Activated CD8-positive, alpha-beta memory T cell treated with anti-CD3 and anti-CD28 coated beads, Interleukin-2, amount 10 ng/mL, durations not matched to agents 7 days and 5 days (primary cell): Measurements from ENCODE around the gene ALPG. TPM values are rescaled to one million over a fixed set of nuclear protein-coding genes. Genes with fewer than 3 reads are reported as not detected.
"Not testable (repeated sequence)": the region's sequence is repeated elsewhere in the genome, so short reads cannot be mapped to it uniquely, and the experiment has no call there.

Experiments used
- ATAC-seq: fragments of 150-1000 bp; cut with Tn5 transposase; one replicate; pipeline ENCODE4 v1.10.0; 2021; ENCODE audit warnings: moderate library complexity
- CTCF ChIA-PET: fragments of 350-600 bp; sonication (Branson Sonifier 250); formaldehyde crosslinking; loops from one replicate; lab custom pipeline; 2021; ENCODE audit warnings: antibody characterized with exemption; lab: Charles Lee
- DNase-seq: peaks from one replicate; pipeline ENCODE4 v3.0.0-alpha.2; 2020
- H3K27ac Mint-ChIP-seq: one replicate; pipeline ENCODE4 v1.8.0; 2021; ENCODE audit warnings: mild to moderate bottlenecking, mixed read lengths
- H3K27me3 Mint-ChIP-seq: one replicate; pipeline ENCODE4 v1.8.0; 2021; ENCODE audit warnings: mixed read lengths
- H3K36me3 Mint-ChIP-seq: one replicate; pipeline ENCODE4 v1.8.0; 2021; ENCODE audit warnings: mild to moderate bottlenecking, mixed read lengths
- H3K4me1 Mint-ChIP-seq: one replicate; pipeline ENCODE4 v1.8.0; 2021; ENCODE audit warnings: mixed read lengths
- H3K4me3 Mint-ChIP-seq: one replicate; pipeline ENCODE4 v1.8.0; 2021; ENCODE audit warnings: mild to moderate bottlenecking, moderate library complexity, mixed read lengths
- H3K9me3 Mint-ChIP-seq: one replicate; pipeline ENCODE4 v1.8.0; 2022; ENCODE audit warnings: low read depth, mixed read lengths
- total RNA-seq, 2 experiments: library from RNA; stranded (reverse); gene quantifications; one replicate each; pipeline ENCODE4 v1.2.3, GENCODE V29; 2021

The ALPG gene
- total RNA-seq, 2 experiments from 2014 or later, result not detected

GRCh38 chr2:232369126-232369951 is 37.3 kb upstream of the ALPG start:
- no peaks in the 10 kb centered on the region for H3K27me3 Mint-ChIP-seq
- H3K36me3 Mint-ChIP-seq, result no peaks in the 10 kb centered on the region
- ATAC-seq, result no peak
- no peak overlapping the region for H3K4me3 Mint-ChIP-seq
- H3K9me3 Mint-ChIP-seq, result no peaks in the 10 kb centered on the region
- no peak for DNase-seq
- CTCF ChIA-PET, result no interaction called here
- H3K4me1 Mint-ChIP-seq, result peaks cover 7% of the 10 kb centered on the region
- no peak overlapping the region for H3K27ac Mint-ChIP-seq

- H3K4me1 Mint-ChIP-seq, H3K36me3 Mint-ChIP-seq, CTCF ChIA-PET, DNase-seq, ATAC-seq, H3K4me3 Mint-ChIP-seq, H3K9me3 Mint-ChIP-seq, H3K27me3 Mint-ChIP-seq, H3K27ac Mint-ChIP-seq: not testable (repeated sequence)
Observed at GRCh38 chr2:232370007-232370406, 36.6 kb upstream of the ALPG start.

GRCh38 chr2:232372231-232373208 is 34.1 kb upstream of the ALPG start:
- H3K27me3 Mint-ChIP-seq, result no peaks in the 10 kb centered on the region
- no peaks in the 10 kb centered on the region for H3K36me3 Mint-ChIP-seq
- H3K4me3 Mint-ChIP-seq, result no peak overlapping the region
- H3K27ac Mint-ChIP-seq, result no peak overlapping the region
- no peaks in the 10 kb centered on the region for H3K9me3 Mint-ChIP-seq
- DNase-seq (no peak), ATAC-seq (no peak)
- CTCF ChIA-PET, result interaction anchor here (1.2 to 1.4 kb wide), 2 partner anchors 10 to 149 kb away, joined by 3 read pairs; no protein-coding TSS in a partner anchor
- H3K4me1 Mint-ChIP-seq, result no peaks in the 10 kb centered on the region

- DNase-seq (no peak), ATAC-seq (no peak)
- no peaks in the 10 kb centered on the region for H3K27me3 Mint-ChIP-seq
- no peaks in the 10 kb centered on the region for H3K4me1 Mint-ChIP-seq
- no peaks in the 10 kb centered on the region for H3K36me3 Mint-ChIP-seq
- CTCF ChIA-PET, result interaction anchor here (1.2 kb wide), 1 partner anchor 47 kb away, joined by 4 read pairs; no protein-coding TSS in a partner anchor
- no peaks in the 10 kb centered on the region for H3K9me3 Mint-ChIP-seq
- no peak overlapping the region for H3K27ac Mint-ChIP-seq
- H3K4me3 Mint-ChIP-seq, result no peak overlapping the region
Observed at GRCh38 chr2:232374356-232374755, 32.3 kb upstream of the ALPG start.

DNA sequence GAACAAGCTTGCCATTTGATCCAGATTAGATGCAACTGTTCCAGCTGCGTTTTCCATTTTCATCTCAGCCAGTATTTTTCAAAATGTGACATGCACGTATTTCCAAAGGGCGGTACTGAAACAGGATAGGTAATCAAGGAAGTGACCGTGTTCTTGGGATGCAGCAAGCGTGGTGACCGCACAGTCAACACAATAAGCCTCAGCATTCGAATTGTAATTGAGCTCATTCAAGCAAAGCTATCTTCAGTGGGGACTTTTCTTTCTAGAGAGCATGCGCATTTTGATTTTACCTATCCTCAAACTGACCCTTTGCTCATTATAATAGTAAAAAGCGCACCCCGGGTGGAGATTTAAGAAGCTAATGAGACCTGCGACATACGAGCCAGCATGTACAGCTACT is 31.5 kb upstream of the ALPG start:
- ATAC-seq, result no peak
- no peaks in the 10 kb centered on the region for H3K36me3 Mint-ChIP-seq
- no peaks in the 10 kb centered on the region for H3K4me1 Mint-ChIP-seq
- no peak overlapping the region for H3K27ac Mint-ChIP-seq
- H3K4me3 Mint-ChIP-seq, result no peak overlapping the region
- CTCF ChIA-PET, result interaction anchor here (1.0 to 1.5 kb wide), 2 partner anchors 10 to 48 kb away, joined by 3 to 6 read pairs; no protein-coding TSS in a partner anchor
- no peak for DNase-seq
- H3K9me3 Mint-ChIP-seq, result no peaks in the 10 kb centered on the region
- H3K27me3 Mint-ChIP-seq, result no peaks in the 10 kb centered on the region

DNA sequence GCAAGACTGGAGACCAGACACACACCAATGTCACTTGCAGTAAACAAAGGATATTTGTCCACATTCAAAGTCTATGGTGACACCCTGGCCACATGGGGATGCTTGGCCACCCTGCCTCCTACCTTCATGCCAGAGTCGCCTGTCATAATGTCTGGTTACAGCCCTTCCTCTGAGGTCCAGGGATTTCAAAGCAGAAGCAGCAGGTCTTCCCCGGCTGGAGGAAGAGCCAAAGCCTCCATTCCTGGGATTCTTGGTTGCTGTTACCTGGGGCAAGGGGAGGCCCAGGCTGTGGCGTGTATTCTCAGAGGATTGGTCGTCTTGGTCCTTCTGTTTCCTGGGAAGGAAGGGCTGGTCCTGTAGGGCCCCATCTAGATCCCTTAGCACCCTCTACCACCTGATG is 30.4 kb upstream of the ALPG start:
- CTCF ChIA-PET, result interaction anchor here (1.5 kb wide), 1 partner anchor 11 kb away, joined by 6 read pairs; no protein-coding TSS in a partner anchor
- DNase-seq, result no peak
- no peaks in the 10 kb centered on the region for H3K4me1 Mint-ChIP-seq
- no peak overlapping the region for H3K4me3 Mint-ChIP-seq
- no peak overlapping the region for H3K27ac Mint-ChIP-seq
- no peaks in the 10 kb centered on the region for H3K9me3 Mint-ChIP-seq
- H3K36me3 Mint-ChIP-seq, result no peaks in the 10 kb centered on the region
- no peaks in the 10 kb centered on the region for H3K27me3 Mint-ChIP-seq
- ATAC-seq, result no peak

DNA sequence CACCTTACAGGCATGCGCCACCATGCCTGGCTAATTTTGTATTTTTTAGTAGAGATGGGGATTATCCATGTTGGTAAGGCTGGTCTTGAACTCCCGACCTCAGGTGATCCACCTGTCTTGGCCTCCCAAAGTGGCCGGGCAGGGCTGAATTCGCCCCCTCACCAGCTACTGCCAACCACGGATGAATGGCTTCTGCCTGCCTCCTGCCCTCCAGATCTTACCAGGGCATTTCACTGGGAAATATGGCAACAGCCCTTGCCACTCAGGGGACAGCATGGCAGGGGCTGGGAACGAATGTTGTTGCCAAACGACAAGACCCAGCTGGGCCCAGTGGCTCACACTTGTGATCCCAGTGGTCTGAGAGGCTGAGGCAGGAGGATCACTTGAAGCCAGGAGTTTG is 29.9 kb upstream of the ALPG start:
- no peak for ATAC-seq
- CTCF ChIA-PET, result no interaction called here
- H3K27ac Mint-ChIP-seq, result no peak overlapping the region

DNA sequence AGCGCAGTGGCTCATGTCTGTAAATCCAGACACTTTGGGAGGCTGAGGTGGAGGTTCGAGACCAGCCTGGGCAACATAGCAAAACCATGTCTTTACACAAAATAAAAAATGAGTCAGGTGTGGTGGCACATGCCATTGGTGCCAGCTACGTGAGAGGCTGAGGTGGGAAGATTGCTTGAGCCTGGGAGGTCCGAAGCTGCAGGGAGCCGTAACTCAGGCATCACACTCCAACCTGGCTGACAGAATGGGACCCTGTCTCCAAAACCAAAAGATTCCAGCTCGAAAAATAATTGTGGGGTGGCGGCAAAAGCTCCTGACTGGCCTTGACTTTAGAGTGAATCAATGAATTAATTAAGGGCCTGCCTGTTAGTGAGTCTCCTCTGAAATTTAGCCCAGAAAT is 29.3 kb upstream of the ALPG start:
- DNase-seq (no peak), ATAC-seq (no peak)
- H3K36me3 Mint-ChIP-seq, result no peaks in the 10 kb centered on the region
- CTCF ChIA-PET, result no interaction called here
- no peaks in the 10 kb centered on the region for H3K4me1 Mint-ChIP-seq
- no peak overlapping the region for H3K4me3 Mint-ChIP-seq
- H3K9me3 Mint-ChIP-seq, result no peaks in the 10 kb centered on the region
- peaks cover 7% of the 10 kb centered on the region for H3K27me3 Mint-ChIP-seq
- no peak overlapping the region for H3K27ac Mint-ChIP-seq

More for the DNA sequence above, 29.9 kb upstream of the ALPG start:
- Mint-ChIP-seq H3K9me3 (no peaks in the 10 kb centered on the region), H3K4me1 (no peaks in the 10 kb centered on the region), H3K27me3 (peaks cover under 1% of the 10 kb centered on the region), H3K36me3 (no peaks in the 10 kb centered on the region), H3K4me3 (no peak overlapping the region)
- DNase-seq, result no peak

GRCh38 chr2:232377841-232378734 is 28.6 kb upstream of the ALPG start:
- H3K4me3 Mint-ChIP-seq, result no peak overlapping the region
- no peaks in the 10 kb centered on the region for H3K36me3 Mint-ChIP-seq
- no peaks in the 10 kb centered on the region for H3K4me1 Mint-ChIP-seq
- CTCF ChIA-PET, result no interaction called here
- peaks cover 11% of the 10 kb centered on the region for H3K27me3 Mint-ChIP-seq
- no peak for ATAC-seq
- no peaks in the 10 kb centered on the region for H3K9me3 Mint-ChIP-seq
- no peak for DNase-seq
- no peak overlapping the region for H3K27ac Mint-ChIP-seq

- DNase-seq, H3K9me3 Mint-ChIP-seq, CTCF ChIA-PET: not testable (repeated sequence)
Observed at GRCh38 chr2:232378735-232379151, 27.9 kb upstream of the ALPG start, which contains the start of gene ALPP. ALPP (plus strand) TSS chr2:232378751; CDS start chr2:232378803, 52 bp downstream.

DNA sequence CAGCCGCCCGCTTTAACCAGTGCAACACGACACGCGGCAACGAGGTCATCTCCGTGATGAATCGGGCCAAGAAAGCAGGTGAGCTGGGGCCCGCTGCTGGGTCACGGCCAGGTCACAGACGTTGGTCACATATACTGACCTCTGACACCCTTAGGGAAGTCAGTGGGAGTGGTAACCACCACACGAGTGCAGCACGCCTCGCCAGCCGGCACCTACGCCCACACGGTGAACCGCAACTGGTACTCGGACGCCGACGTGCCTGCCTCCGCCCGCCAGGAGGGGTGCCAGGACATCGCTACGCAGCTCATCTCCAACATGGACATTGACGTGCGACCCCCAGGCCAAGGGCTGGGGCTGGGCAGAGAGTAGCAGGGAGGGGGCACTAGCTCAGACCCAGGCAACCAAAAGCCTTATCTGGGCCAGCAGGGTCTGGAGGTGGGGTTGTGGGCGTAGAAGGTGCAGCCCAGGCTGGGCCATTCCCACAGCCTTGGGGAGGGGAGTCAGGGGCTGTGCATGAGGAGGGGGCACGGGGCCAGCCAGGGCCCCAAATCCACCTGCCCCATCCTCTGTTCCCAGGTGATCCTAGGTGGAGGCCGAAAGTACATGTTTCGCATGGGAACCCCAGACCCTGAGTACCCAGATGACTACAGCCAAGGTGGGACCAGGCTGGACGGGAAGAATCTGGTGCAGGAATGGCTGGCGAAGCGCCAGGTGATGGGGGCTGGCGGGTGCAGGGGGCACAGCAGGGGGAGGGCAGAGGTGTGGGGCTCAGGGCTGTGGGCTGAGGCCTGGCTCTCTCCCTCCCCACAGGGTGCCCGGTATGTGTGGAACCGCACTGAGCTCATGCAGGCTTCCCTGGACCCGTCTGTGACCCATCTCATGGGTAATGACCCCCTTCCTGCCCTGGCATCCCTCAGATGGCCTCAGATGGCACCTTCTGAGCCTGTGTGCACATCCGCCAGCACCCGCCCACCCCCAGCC is 26.7 kb upstream of the ALPG start:
- H3K27me3 Mint-ChIP-seq, result peaks cover 26% of the 10 kb centered on the region
- DNase-seq, H3K4me3 Mint-ChIP-seq, ATAC-seq, H3K36me3 Mint-ChIP-seq, H3K9me3 Mint-ChIP-seq, CTCF ChIA-PET, H3K27ac Mint-ChIP-seq, H3K4me1 Mint-ChIP-seq: not testable (repeated sequence)

More at GRCh38 chr2:232378735-232379151, 27.9 kb upstream of the ALPG start, which contains the start of gene ALPP:
- not testable (repeated sequence) for H3K27ac Mint-ChIP-seq, H3K36me3 Mint-ChIP-seq, H3K4me1 Mint-ChIP-seq, H3K4me3 Mint-ChIP-seq, ATAC-seq
- peaks cover 15% of the 10 kb centered on the region for H3K27me3 Mint-ChIP-seq
